NT2/D1 (cell line): ENCODE data around the gene HOMEZ.
"Not testable (repeated sequence)": the region's sequence is repeated elsewhere in the genome, so short reads cannot be mapped to it uniquely, and the experiment has no call there.

ENCODE experiments used
- DNase-seq: peaks from one replicate; pipeline ENCODE4 v3.0.0-alpha.2; 2011; ENCODE audit warnings: low read depth, low spot score
- H3K27me3 ChIP-seq: 2 replicates; pipeline ENCODE4 v1.6.0; 2011; ENCODE audit warnings: mild to moderate bottlenecking; ENCODE audit not compliant: insufficient read length, insufficient read depth
- H3K36me3 ChIP-seq: 2 replicates; pipeline ENCODE4 v1.6.1; 2011; ENCODE audit warnings: mild to moderate bottlenecking, low read length, mixed read lengths; ENCODE audit not compliant: insufficient read depth, insufficient read length
- H3K4me1 ChIP-seq: 2 replicates; pipeline ENCODE4 v1.5.1; 2011; ENCODE audit not compliant: insufficient read depth, insufficient read length
- H3K4me3 ChIP-seq: 2 replicates; pipeline ENCODE4 v1.5.1; 2011; ENCODE audit warnings: low read depth; ENCODE audit not compliant: insufficient read length
- H3K9ac ChIP-seq: 2 replicates; pipeline ENCODE4 v1.6.0; 2011; ENCODE audit warnings: low read depth; ENCODE audit not compliant: insufficient read length
- H3K9me3 ChIP-seq: 2 replicates; pipeline ENCODE4 v1.5.1; 2011; ENCODE audit warnings: mild to moderate bottlenecking, low read length; ENCODE audit not compliant: insufficient read depth
- SUZ12 ChIP-seq: IDR thresholded peaks from 2 replicates; pipeline ENCODE4 v1.6.1; 2011; ENCODE audit not compliant: insufficient read length, insufficient read depth; ENCODE audit errors: extremely low read depth
- YY1 ChIP-seq: IDR thresholded peaks from 2 replicates; pipeline ENCODE4 v1.6.1; 2011; ENCODE audit not compliant: insufficient read length, insufficient read depth
- ZNF274 ChIP-seq: IDR thresholded peaks from 2 replicates; pipeline ENCODE4 v1.6.1; 2011; ENCODE audit warnings: mild to moderate bottlenecking, low read depth, low read length

Gene HOMEZ

GRCh38 chr14:23227566-23227965 is 58.4 kb downstream of the HOMEZ start:
- DNase-seq, result no peak
- peaks cover 4% of the 10 kb centered on the region; the same call in 1 of the 2 replicates for H3K9me3 ChIP-seq
- TF ChIP-seq ZNF274, result no peak
- no peak for TF ChIP-seq YY1
- TF ChIP-seq SUZ12, result no peak
- no peaks in the 10 kb centered on the region for H3K4me1 ChIP-seq
- no peaks in the 10 kb centered on the region for H3K36me3 ChIP-seq
- H3K9ac ChIP-seq, result no peak overlapping the region
- H3K4me3 ChIP-seq, result no peak overlapping the region
- no peaks in the 10 kb centered on the region for H3K27me3 ChIP-seq

- not testable (repeated sequence) for H3K4me1 ChIP-seq, DNase-seq, H3K9ac ChIP-seq, H3K36me3 ChIP-seq, H3K9me3 ChIP-seq, H3K27me3 ChIP-seq, H3K4me3 ChIP-seq
Measured at GRCh38 chr14:23224958-23225357, 61.0 kb downstream of the HOMEZ start.
